ENCODE data around the gene PGM1. TPM values are rescaled to one million over a fixed set of nuclear protein-coding genes. Genes with fewer than 3 reads are reported as not detected.
"Not testable (repeated sequence)": the region's sequence is repeated elsewhere in the genome, so short reads cannot be mapped to it uniquely, and the experiment has no call there.

Gene PGM1
- total and polyA plus RNA-seq, 8 donors, result 11.3 to 82.8 (median 28.9) TPM

DNA sequence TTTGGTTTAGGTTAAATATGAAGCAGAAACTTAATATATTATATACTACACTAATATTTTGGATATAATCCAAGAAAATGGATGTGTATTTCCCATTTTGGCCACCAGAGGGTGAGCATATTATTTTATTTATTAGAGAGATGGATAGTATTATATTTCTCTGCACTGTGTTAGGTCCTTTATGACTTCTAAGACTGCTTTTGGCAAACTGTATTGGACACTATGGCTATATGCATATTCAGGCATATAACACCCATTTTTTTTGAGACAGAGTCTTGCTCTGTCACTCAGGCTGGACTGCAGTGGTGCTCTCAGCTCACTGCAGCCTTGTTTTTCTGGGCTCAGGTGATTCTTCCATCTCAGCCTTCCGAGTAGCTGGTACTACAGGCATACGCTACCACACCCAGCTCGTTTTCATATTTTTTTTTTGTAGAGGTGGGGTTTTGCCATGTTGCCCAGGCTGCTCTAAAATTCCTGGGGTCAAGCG lies 17.8 kb upstream of the PGM1 start:
- peak in 1 of 2 donors; percentile 49 for DNase-seq
- Histone ChIP-seq H3K27ac (no peak overlapping the region), H3K36me3 (no peaks in the 10 kb centered on the region), H3K4me3 (no peak overlapping the region), H3K4me1 (no peaks in the 10 kb centered on the region), H3K9me3 (no peaks in the 10 kb centered on the region), H3K27me3 (no peaks in the 10 kb centered on the region)
- WGBS, 5 donors, result 60 to 74% (median 68%) methylated on average over 4 of the region's 4 CpGs
- intact Hi-C loops (cut with DNase I; ENCODE audit: low total_unique reads), result no loop called here
- TF ChIP-seq, protein P1, sequence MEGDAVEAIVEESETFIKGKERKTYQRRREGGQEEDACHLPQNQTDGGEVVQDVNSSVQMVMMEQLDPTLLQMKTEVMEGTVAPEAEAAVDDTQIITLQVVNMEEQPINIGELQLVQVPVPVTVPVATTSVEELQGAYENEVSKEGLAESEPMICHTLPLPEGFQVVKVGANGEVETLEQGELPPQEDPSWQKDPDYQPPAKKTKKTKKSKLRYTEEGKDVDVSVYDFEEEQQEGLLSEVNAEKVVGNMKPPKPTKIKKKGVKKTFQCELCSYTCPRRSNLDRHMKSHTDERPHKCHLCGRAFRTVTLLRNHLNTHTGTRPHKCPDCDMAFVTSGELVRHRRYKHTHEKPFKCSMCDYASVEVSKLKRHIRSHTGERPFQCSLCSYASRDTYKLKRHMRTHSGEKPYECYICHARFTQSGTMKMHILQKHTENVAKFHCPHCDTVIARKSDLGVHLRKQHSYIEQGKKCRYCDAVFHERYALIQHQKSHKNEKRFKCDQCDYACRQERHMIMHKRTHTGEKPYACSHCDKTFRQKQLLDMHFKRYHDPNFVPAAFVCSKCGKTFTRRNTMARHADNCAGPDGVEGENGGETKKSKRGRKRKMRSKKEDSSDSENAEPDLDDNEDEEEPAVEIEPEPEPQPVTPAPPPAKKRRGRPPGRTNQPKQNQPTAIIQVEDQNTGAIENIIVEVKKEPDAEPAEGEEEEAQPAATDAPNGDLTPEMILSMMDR (IDR thresholded peaks at IDR 0.05), result peak in 5 of 7 experiments; percentile 24 to 96 (median 73)
- TF ChIP-seq POLR2A (IDR thresholded peaks at IDR 0.05), result no peak

DNA sequence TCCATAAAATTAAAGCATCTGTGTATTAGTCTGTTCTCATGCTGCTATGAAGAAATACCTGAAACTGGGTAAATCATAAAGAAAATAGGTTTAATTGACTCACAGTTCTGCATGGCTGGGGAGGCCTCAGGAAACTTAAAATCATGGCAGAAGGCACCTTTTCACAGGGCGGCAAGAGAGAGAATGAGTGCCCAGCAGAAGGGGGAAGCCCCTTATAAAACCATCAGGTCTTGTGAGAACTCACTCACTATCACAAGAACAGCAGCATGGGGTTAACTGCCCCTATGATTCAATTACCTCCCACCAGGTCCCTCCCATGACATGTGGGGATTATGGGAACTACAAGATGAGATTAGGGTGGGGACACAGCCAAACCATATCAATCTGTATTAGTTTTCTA lies 6.9 kb upstream of the PGM1 start:
- not testable (repeated sequence) for DNase-seq, H3K27me3 ChIP-seq
- WGBS, 5 donors, result 89 to 100% (median 100%) methylated on average over 1 of the region's 1 CpG

DNA sequence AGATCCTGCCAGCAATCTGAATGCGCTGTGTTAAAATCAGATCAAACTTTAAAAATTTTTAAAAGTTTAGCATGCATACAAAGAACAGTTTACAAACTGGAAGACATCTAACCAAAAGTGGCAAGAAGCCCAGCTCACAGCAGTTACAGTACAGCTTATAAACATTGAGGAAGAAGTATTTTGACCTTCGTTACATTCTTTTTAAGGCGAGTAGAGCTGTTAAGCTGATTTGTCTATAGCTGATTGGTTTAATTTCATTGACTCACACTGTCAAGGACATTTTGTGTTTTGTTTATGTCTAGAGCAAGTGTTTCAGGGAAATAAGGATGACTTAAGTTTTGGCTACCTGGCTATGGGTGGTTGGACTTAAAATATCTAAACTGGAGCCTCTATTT lies 3.0 kb upstream of the PGM1 start:
- intact Hi-C loops (cut with DNase I; ENCODE audit: low total_unique reads), result no loop called here
- no peak overlapping the region for H3K27ac ChIP-seq
- 48 to 60% (median 59%) methylated on average over 3 of the region's 3 CpGs for WGBS, 5 donors
- H3K36me3 ChIP-seq, result no peaks in the 10 kb centered on the region
- TF ChIP-seq POLR2A (IDR thresholded peaks at IDR 0.05) (no peak), POLR2AphosphoS5 (IDR thresholded peaks at IDR 0.05) (no peak), EP300 (IDR thresholded peaks at IDR 0.05) (no peak)
- TF ChIP-seq, protein P1 (IDR thresholded peaks at IDR 0.05), result no peak
- DNase-seq, result peak in 1 of 2 donors; percentile 61
- no peaks in the 10 kb centered on the region for H3K27me3 ChIP-seq
- no peaks in the 10 kb centered on the region for H3K9me3 ChIP-seq
- no peak overlapping the region for H3K4me3 ChIP-seq
- H3K4me1 ChIP-seq, result peaks cover 5 to 24% (median 13%) of the 10 kb centered on the region in 4 donors

More for the DNA sequence above, 6.9 kb upstream of the PGM1 start:
- H3K36me3 ChIP-seq; H3K27ac ChIP-seq; intact Hi-C loops (cut with DNase I; ENCODE audit: low total_unique reads); H3K4me3 ChIP-seq: not testable (repeated sequence)
- H3K4me1 ChIP-seq, result peaks cover 0 to 14% (median 5%) of the 10 kb centered on the region in 4 donors
- H3K9me3 ChIP-seq, result peaks cover 0 to 11% (median 4%) of the 10 kb centered on the region in 4 donors

DNA sequence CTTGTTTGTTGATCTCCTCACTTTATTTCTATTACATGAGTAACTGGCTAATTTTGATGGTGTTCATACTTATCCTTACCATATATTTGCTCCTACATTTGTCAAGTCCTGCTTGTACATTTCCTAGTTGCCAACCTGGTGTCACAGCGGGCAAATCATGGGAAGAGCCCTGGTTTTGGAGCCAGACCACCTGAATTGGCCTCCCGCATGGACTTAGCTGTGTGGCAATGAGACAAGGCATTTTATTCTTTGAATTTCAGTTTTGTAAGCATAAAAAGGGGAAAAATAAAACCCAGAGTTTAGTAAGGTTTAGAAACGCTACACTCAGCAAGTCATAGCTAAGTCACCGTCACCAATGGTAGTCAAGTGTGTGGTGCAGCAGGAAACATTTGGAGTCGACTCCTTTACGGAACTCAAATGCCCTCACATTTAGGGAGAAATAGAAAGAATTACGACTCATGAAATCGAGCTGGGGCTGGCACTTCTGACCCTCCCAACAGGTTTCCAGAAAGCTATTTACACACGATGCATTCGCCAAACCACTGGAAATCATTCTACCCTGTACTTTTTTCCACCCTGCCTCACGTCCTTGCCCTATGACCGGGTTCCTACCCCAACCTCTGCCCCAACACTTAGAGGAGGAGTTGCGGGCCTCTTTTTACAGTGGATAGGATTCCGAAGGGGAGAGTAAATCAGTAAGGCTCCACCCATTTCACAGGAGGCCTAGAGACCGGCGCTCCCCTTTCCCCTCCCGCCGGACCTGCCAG lies 492 bp upstream of the PGM1 start:
- Histone ChIP-seq H3K36me3 (no peaks in the 10 kb centered on the region), H3K27ac (peak overlapping the region; percentile 85 to 95 (median 93)), H3K27me3 (no peaks in the 10 kb centered on the region), H3K4me1 (peaks cover 5 to 24% (median 16%) of the 10 kb centered on the region in 4 donors), H3K9me3 (no peaks in the 10 kb centered on the region), H3K4me3 (peak overlapping the region; percentile 65 to 95 (median 81))
- no peak for DNase-seq
- TF ChIP-seq, protein P1 (IDR thresholded peaks at IDR 0.05), result no peak
- no peak for TF ChIP-seq POLR2AphosphoS5 (IDR thresholded peaks at IDR 0.05)
- TF ChIP-seq EP300 (IDR thresholded peaks at IDR 0.05), result no peak
- no peak for TF ChIP-seq POLR2A (IDR thresholded peaks at IDR 0.05)
- intact Hi-C loops (cut with DNase I; ENCODE audit: low total_unique reads), result no loop called here
- 23 to 27% (median 24%) methylated on average over 17 to 18 of the region's 18 CpGs for WGBS, 5 donors

All from stomach (tissue), 9 donors.